Measurements from ENCODE around the gene HLA-DQB2. TPM values are rescaled to one million over a fixed set of nuclear protein-coding genes. Genes with fewer than 3 reads are reported as not detected.

HLA-DQB2 gene
- total RNA-seq, 1 experiment from 2014 or later, result not detected

- H3K9me2 ChIP-seq (replicated peaks; ENCODE audit: low read length), result no peaks in the 10 kb centered on the region
- intact Hi-C loops (cut with micrococcal nuclease), result no loop called here
- H3K27me3 ChIP-seq (ENCODE audit: low read length), result peaks cover 65% of the 10 kb centered on the region
Observed at GRCh38 chr6:32803416-32803815, 40.1 kb upstream of the HLA-DQB2 start.

GRCh38 chr6:32799740-32800139, 36.4 kb upstream of the HLA-DQB2 start:
- Histone ChIP-seq H4K20me1 (ENCODE audit: low read length) (no peaks in the 10 kb centered on the region), H3K36me3 (ENCODE audit: low read depth, low read length) (no peaks in the 10 kb centered on the region), H3F3A (ENCODE audit: low read length, unreplicated experiment) (no peaks in the 10 kb centered on the region), H3K27ac (ENCODE audit: low read length) (no peak overlapping the region), H3K4me3 (ENCODE audit: low read length) (no peak overlapping the region), H3K9me2 (replicated peaks; ENCODE audit: low read length) (no peaks in the 10 kb centered on the region), H3K9me3 (ENCODE audit: low read length) (no peaks in the 10 kb centered on the region), H3K4me2 (ENCODE audit: low read length) (no peak overlapping the region), H3K9ac (ENCODE audit: low read length) (no peak overlapping the region), H3K79me2 (ENCODE audit: low read length) (no peaks in the 10 kb centered on the region), H2AFZ (ENCODE audit: low read length) (no peak overlapping the region), H3K4me1 (ENCODE audit: insufficient read depth, low read length) (no peaks in the 10 kb centered on the region), H3K27me3 (ENCODE audit: low read length) (peaks cover 77% of the 10 kb centered on the region)
- ChIA-PET POLR2A (ENCODE audit: unreplicated experiment) (no interaction called here), CTCF (interaction anchor here (1.6 kb wide), 1 partner anchor 68 kb away, joined by 5 read pairs; no protein-coding TSS in a partner anchor)
- ATAC-seq (no peak), DNase-seq (no peak)
- intact Hi-C loops (cut with micrococcal nuclease), result loop anchor here (5.0 kb wide), 1 partner anchor 367 kb away; no protein-coding TSS in a partner anchor
- BruUV-seq (replicated peaks), result no TSS peak
- TF ChIP-seq EZH2 (IDR thresholded peaks at IDR 0.05; ENCODE audit: low read length, unreplicated experiment) (no peak), EZH2phosphoT487 (IDR thresholded peaks at IDR 0.05; ENCODE audit: borderline replicate concordance, low read length) (no peak), CTCF (conservative IDR thresholded peaks at IDR 0.05; ENCODE audit: low read depth, low read length) (no peak)

More at GRCh38 chr6:32803416-32803815, 40.1 kb upstream of the HLA-DQB2 start:
- no TSS peak for BruUV-seq (replicated peaks)
- H3K79me2 ChIP-seq (ENCODE audit: low read length), result no peaks in the 10 kb centered on the region
- no peak for ATAC-seq
- H3K4me1 ChIP-seq (ENCODE audit: insufficient read depth, low read length), result no peaks in the 10 kb centered on the region; the same call in 1 of the 2 replicates
- no peak overlapping the region for H2AFZ ChIP-seq (ENCODE audit: low read length)
- no peak for TF ChIP-seq CTCF (conservative IDR thresholded peaks at IDR 0.05; ENCODE audit: low read depth, low read length)
- no peak for TF ChIP-seq EZH2phosphoT487 (IDR thresholded peaks at IDR 0.05; ENCODE audit: borderline replicate concordance, low read length)
- TF ChIP-seq EZH2 (IDR thresholded peaks at IDR 0.05; ENCODE audit: low read length, unreplicated experiment), result no peak
- H4K20me1 ChIP-seq (ENCODE audit: low read length), result no peaks in the 10 kb centered on the region
- H3K4me2 ChIP-seq (ENCODE audit: low read length), result no peak overlapping the region
- POLR2A ChIA-PET (ENCODE audit: unreplicated experiment), result no interaction called here
- H3K36me3 ChIP-seq (ENCODE audit: low read depth, low read length), result no peaks in the 10 kb centered on the region
- no peaks in the 10 kb centered on the region for H3K9me3 ChIP-seq (ENCODE audit: low read length)
- no peak overlapping the region for H3K9ac ChIP-seq (ENCODE audit: low read length)
- CTCF ChIA-PET, result no interaction called here
- no peak overlapping the region for H3K27ac ChIP-seq (ENCODE audit: low read length)
- H3K4me3 ChIP-seq (ENCODE audit: low read length), result no peak overlapping the region
- no peak for DNase-seq
- H3F3A ChIP-seq (ENCODE audit: low read length, unreplicated experiment), result no peaks in the 10 kb centered on the region

- BruUV-seq (replicated peaks), result no TSS peak
- Histone ChIP-seq H3F3A (ENCODE audit: low read length, unreplicated experiment) (no peaks in the 10 kb centered on the region), H3K9ac (ENCODE audit: low read length) (no peak overlapping the region), H3K4me3 (ENCODE audit: low read length) (no peak overlapping the region), H4K20me1 (ENCODE audit: low read length) (no peaks in the 10 kb centered on the region), H3K9me2 (replicated peaks; ENCODE audit: low read length) (no peaks in the 10 kb centered on the region), H3K4me1 (ENCODE audit: insufficient read depth, low read length) (no peaks in the 10 kb centered on the region), H3K36me3 (ENCODE audit: low read depth, low read length) (no peaks in the 10 kb centered on the region), H3K27ac (ENCODE audit: low read length) (no peak overlapping the region), H3K9me3 (ENCODE audit: low read length) (no peaks in the 10 kb centered on the region), H3K79me2 (ENCODE audit: low read length) (no peaks in the 10 kb centered on the region), H2AFZ (ENCODE audit: low read length) (no peak overlapping the region), H3K27me3 (ENCODE audit: low read length) (peaks cover 77% of the 10 kb centered on the region), H3K4me2 (ENCODE audit: low read length) (no peak overlapping the region)
- POLR2A ChIA-PET (ENCODE audit: unreplicated experiment), result no interaction called here
- CTCF ChIA-PET, result interaction anchor here (0.6 to 1.6 kb wide), 2 partner anchors 69 to 134 kb away, joined by 3 to 5 read pairs; no protein-coding TSS in a partner anchor
- no peak for TF ChIP-seq EZH2phosphoT487 (IDR thresholded peaks at IDR 0.05; ENCODE audit: borderline replicate concordance, low read length)
- no peak for TF ChIP-seq CTCF (conservative IDR thresholded peaks at IDR 0.05; ENCODE audit: low read depth, low read length)
- TF ChIP-seq EZH2 (IDR thresholded peaks at IDR 0.05; ENCODE audit: low read length, unreplicated experiment), result no peak
- no peak for ATAC-seq
- no peak for DNase-seq
- intact Hi-C loops (cut with micrococcal nuclease), result loop anchor here (5.0 kb wide), 1 partner anchor 367 kb away; no protein-coding TSS in a partner anchor
Observed at GRCh38 chr6:32799168-32799567, 35.8 kb upstream of the HLA-DQB2 start.

Measured in PC-3 (cell line).